Ishikawa (cell line): Measurements from ENCODE around the gene ALAD.

Source experiments
- CREB1 ChIP-seq: IDR thresholded peaks from 2 replicates; pipeline ENCODE4 v1.6.1; 2012; ENCODE audit warnings: low read depth
- EP300 ChIP-seq: IDR thresholded peaks from 2 replicates; pipeline ENCODE4 v1.6.1; 2012; ENCODE audit warnings: borderline replicate concordance
- FOXM1 ChIP-seq: IDR thresholded peaks from 2 replicates; pipeline ENCODE4 v1.6.1; 2012; ENCODE audit warnings: low read depth, borderline replicate concordance
- NFIC ChIP-seq: IDR thresholded peaks from 2 replicates; pipeline ENCODE4 v1.6.1; 2012
- TAF1 ChIP-seq: IDR thresholded peaks from 2 replicates; pipeline ENCODE4 v1.6.1; 2012; ENCODE audit warnings: low read depth, mild to moderate bottlenecking
- TCF12 ChIP-seq: IDR thresholded peaks from 2 replicates; pipeline ENCODE4 v1.6.1; 2012; ENCODE audit warnings: low read depth
- YY1 ChIP-seq: IDR thresholded peaks from 2 replicates; pipeline ENCODE4 v1.6.1; 2012; ENCODE audit warnings: low read depth

- no peak for TF ChIP-seq FOXM1
- TF ChIP-seq TAF1 = no peak
- TF ChIP-seq NFIC = no peak
- no peak for TF ChIP-seq EP300
- TF ChIP-seq YY1 = no peak
- no peak for TF ChIP-seq TCF12
- no peak for TF ChIP-seq CREB1
These were observed 16.3 kb upstream of the ALAD start for GRCh38 chr9:113417370-113417769.
